HG02981 (cell line): Measurements from ENCODE around the gene CENPU.
"Not testable (repeated sequence)": the region's sequence is repeated elsewhere in the genome, so short reads cannot be mapped to it uniquely, and the experiment has no call there.

Experiments
- ATAC-seq: cut with Tn5 transposase; IDR thresholded peaks from one replicate; pipeline ENCODE4 v1.9.1; 2021; ENCODE audit warnings: mild to moderate bottlenecking, moderate library complexity; ENCODE audit not compliant: unreplicated experiment

CENPU gene

GRCh38 chr4:184668511-184669114 is 65.3 kb downstream of the CENPU start:
- no peak for ATAC-seq

- no peak for ATAC-seq
These were observed 65.8 kb downstream of the CENPU start for GRCh38 chr4:184668096-184668495.

- no peak for ATAC-seq
These were observed 67.2 kb downstream of the CENPU start for GRCh38 chr4:184666670-184667069.

GRCh38 chr4:184664445-184665210 is 69.3 kb downstream of the CENPU start:
- peak; percentile 65 for ATAC-seq

- no peak for ATAC-seq
These were observed 71.7 kb downstream of the CENPU start for GRCh38 chr4:184662236-184662635.

- no peak for ATAC-seq
These were observed 72.9 kb downstream of the CENPU start for GRCh38 chr4:184660978-184661377.

GRCh38 chr4:184657820-184658219 is 76.1 kb downstream of the CENPU start:
- not testable (repeated sequence) for ATAC-seq

- ATAC-seq: no peak
These were observed 76.8 kb downstream of the CENPU start for GRCh38 chr4:184657144-184657543.

- ATAC-seq: no peak
These were observed 77.7 kb downstream of the CENPU start for GRCh38 chr4:184655889-184656869.

GRCh38 chr4:184653650-184654049 is 80.2 kb downstream of the CENPU start:
- no peak for ATAC-seq

- not testable (repeated sequence) for ATAC-seq
These were observed 81.2 kb downstream of the CENPU start for GRCh38 chr4:184652681-184653080.

GRCh38 chr4:184651899-184652298 is 82.0 kb downstream of the CENPU start:
- ATAC-seq: no peak

GRCh38 chr4:184649971-184650855 is 83.7 kb downstream of the CENPU start:
- ATAC-seq: peak; percentile 6

- peak; percentile 87 for ATAC-seq
These were observed 84.6 kb downstream of the CENPU start, which contains the start of the genes CASP3 and PRIMPOL for GRCh38 chr4:184649026-184649970. TSS of gene CASP3 (minus strand) at chr4:184649447. CDS start at chr4:184638453, 10,994 bp downstream. TSS of gene PRIMPOL (plus strand) at chr4:184649738. CDS start at chr4:184657141, 7,403 bp downstream.

GRCh38 chr4:184648313-184649025 is 85.4 kb downstream of the CENPU start:
- ATAC-seq: peak; percentile 18

- ATAC-seq: no peak
These were observed 85.9 kb downstream of the CENPU start for GRCh38 chr4:184648054-184648312.

GRCh38 chr4:184647266-184648053 is 86.4 kb downstream of the CENPU start:
- ATAC-seq: no peak
